ENCODE data around the gene BNIP2. TPM values are rescaled to one million over a fixed set of nuclear protein-coding genes. Genes with fewer than 3 reads are reported as not detected.

BNIP2 gene
- total and polyA plus RNA-seq, 2 of the 13 experiments (the other 11 are each of a cell fraction or from before 2014, with no cell fraction given): 17.4 to 57.6 TPM

- TF ChIP-seq SALL1 (CRISPR knock-in tag; IDR thresholded peaks at IDR 0.05): peak; percentile 55
- no peak for TF ChIP-seq ZNF878 (CRISPR knock-in tag; IDR thresholded peaks at IDR 0.05)
- no peak for TF ChIP-seq GTF3A (CRISPR knock-in tag; conservative IDR thresholded peaks at IDR 0.05)
- TF ChIP-seq TEF (CRISPR knock-in tag; IDR thresholded peaks at IDR 0.05): no peak
- peak; percentile 67 for TF ChIP-seq HNF4A (CRISPR knock-in tag; IDR thresholded peaks at IDR 0.05)
- no peak for TF ChIP-seq FOXA1 (IDR thresholded peaks at IDR 0.05)
- TF ChIP-seq FOXA1 (CRISPR knock-in tag; IDR thresholded peaks at IDR 0.05): 0 out of 2 replicates have a peak, but pooled peaks have one; percentile 22
Measured at GRCh38 chr15:59738676-59739075, 49.6 kb upstream of the BNIP2 start (continued).

- no TSS peak for BruUV-seq (replicated peaks)
- WGBS (ENCODE audit: low lambda C conversion rate): 47% methylated on average over 6 of the region's 7 CpGs
- FAIRE-seq: no peak
- no peak for TF ChIP-seq ZNF501 (CRISPR knock-in tag; IDR thresholded peaks at IDR 0.05)
- TF ChIP-seq DZIP1 (CRISPR knock-in tag; IDR thresholded peaks at IDR 0.05): no peak
- TF ChIP-seq ZBTB38 (CRISPR knock-in tag; IDR thresholded peaks at IDR 0.05): no peak
- no peak for TF ChIP-seq DNMT3B (CRISPR knock-in tag; conservative IDR thresholded peaks at IDR 0.05)
- TF ChIP-seq ZNF256 (CRISPR knock-in tag; conservative IDR thresholded peaks at IDR 0.05): no peak
- TF ChIP-seq BRF2 (CRISPR knock-in tag; IDR thresholded peaks at IDR 0.05): no peak
- no peak for TF ChIP-seq SOX5 (CRISPR knock-in tag; IDR thresholded peaks at IDR 0.05; ENCODE audit: borderline replicate concordance)
- TF ChIP-seq SMAD9 (CRISPR knock-in tag; IDR thresholded peaks at IDR 0.05): no peak
- TF ChIP-seq ZNF710 (CRISPR knock-in tag; IDR thresholded peaks at IDR 0.05; ENCODE audit: borderline replicate concordance): no peak
- no peak for TF ChIP-seq ZNF660 (CRISPR knock-in tag; IDR thresholded peaks at IDR 0.05; ENCODE audit: borderline replicate concordance, low read depth)
- no peak for TF ChIP-seq ATF4 (CRISPR knock-in tag; IDR thresholded peaks at IDR 0.05)
Measured at GRCh38 chr15:59736181-59736580, 47.1 kb upstream of the BNIP2 start.

More at GRCh38 chr15:59736181-59736580, 47.1 kb upstream of the BNIP2 start:
- no peaks in the 10 kb centered on the region for H3K9me3 ChIP-seq (ENCODE audit: low read length)
- no peak overlapping the region for H2AFZ ChIP-seq (ENCODE audit: low read length)
- ChIA-PET CTCF (ENCODE audit: low intra/inter-chr PET ratio, low total read pairs) (no interaction called here), POLR2A (no interaction called here)
- peaks cover 0 to 4% of the 10 kb centered on the region in 2 experiments; a peak in 1 of 5 replicates for H3K27me3 ChIP-seq (ENCODE audit: control insufficient read depth in 1 of 2, insufficient read depth in 2 of 2, low read length in 2 of 2)
- H3K4me3 ChIP-seq (replicated peaks in 1 of 3; ENCODE audit: insufficient read depth in 1 of 3, low read depth in 2 of 3, low read length in 3 of 3): no peak overlapping the region
- intact Hi-C loops (cut with micrococcal nuclease; ENCODE audit: unreplicated experiment) (no loop called here), in situ Hi-C loops (cut with HindIII; ENCODE audit: extremely low pct_ligation_motif_present, low pct_unique_long_range_greater_than_20kb) (loop anchor here (25.0 kb wide), 2 partner anchors 451 to 576 kb away; no protein-coding TSS in a partner anchor)
- no peak overlapping the region for H3K9ac ChIP-seq (ENCODE audit: insufficient read depth, low read depth, low read length)
- peaks cover 27% of the 10 kb centered on the region for H3K4me1 ChIP-seq (ENCODE audit: insufficient read depth, low read length)
- no peak; the same call in 2 of the 3 replicates for ATAC-seq
- H3K36me3 ChIP-seq (replicated peaks in 1 of 2; ENCODE audit: control insufficient read depth in 1 of 2, insufficient read depth in 2 of 2, low read length in 2 of 2): no peaks in the 10 kb centered on the region
- H3K4me2 ChIP-seq (ENCODE audit: low read depth, low read length): no peak overlapping the region
- no peak for DNase-seq (ENCODE audit: low spot score)
- no peaks in the 10 kb centered on the region for H3K79me2 ChIP-seq (ENCODE audit: insufficient read depth, low read length)
- no peaks in the 10 kb centered on the region for H4K20me1 ChIP-seq (ENCODE audit: insufficient read depth, low read length)
- no peak overlapping the region for H3K27ac ChIP-seq (ENCODE audit: extremely low read length, insufficient read depth, low read length)
